ENCODE data around the gene UBE2K.

DNA sequence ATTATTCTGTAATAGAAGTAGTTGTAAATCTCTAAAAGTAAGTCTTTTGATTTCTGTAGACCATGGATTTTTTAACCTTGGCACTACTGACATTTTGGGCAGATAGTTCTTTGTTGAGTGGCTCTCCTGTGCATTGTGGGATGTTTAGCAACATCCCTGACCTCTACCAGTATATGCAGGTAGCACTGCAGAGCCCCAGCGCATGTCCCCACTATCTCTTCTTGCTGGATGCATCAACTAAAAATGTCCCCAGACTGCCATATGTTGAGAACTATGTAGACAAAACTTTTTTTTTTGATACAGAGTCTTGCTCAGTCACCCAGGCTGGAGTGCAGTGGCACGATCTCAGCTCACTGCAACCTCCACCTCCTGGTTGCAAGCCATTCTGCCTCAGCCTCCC lies 4.8 kb downstream of the UBE2K start:
- TF ChIP-seq, protein P1, sequence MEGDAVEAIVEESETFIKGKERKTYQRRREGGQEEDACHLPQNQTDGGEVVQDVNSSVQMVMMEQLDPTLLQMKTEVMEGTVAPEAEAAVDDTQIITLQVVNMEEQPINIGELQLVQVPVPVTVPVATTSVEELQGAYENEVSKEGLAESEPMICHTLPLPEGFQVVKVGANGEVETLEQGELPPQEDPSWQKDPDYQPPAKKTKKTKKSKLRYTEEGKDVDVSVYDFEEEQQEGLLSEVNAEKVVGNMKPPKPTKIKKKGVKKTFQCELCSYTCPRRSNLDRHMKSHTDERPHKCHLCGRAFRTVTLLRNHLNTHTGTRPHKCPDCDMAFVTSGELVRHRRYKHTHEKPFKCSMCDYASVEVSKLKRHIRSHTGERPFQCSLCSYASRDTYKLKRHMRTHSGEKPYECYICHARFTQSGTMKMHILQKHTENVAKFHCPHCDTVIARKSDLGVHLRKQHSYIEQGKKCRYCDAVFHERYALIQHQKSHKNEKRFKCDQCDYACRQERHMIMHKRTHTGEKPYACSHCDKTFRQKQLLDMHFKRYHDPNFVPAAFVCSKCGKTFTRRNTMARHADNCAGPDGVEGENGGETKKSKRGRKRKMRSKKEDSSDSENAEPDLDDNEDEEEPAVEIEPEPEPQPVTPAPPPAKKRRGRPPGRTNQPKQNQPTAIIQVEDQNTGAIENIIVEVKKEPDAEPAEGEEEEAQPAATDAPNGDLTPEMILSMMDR (IDR thresholded peaks at IDR 0.05; ENCODE audit: insufficient read depth, low read length, poor library complexity, severe bottlenecking): no peak
- TF ChIP-seq EZH2phosphoT487 (conservative IDR thresholded peaks at IDR 0.05; ENCODE audit: low read length): no peak

Data from SU-DHL-6 (cell line).